Activated T-helper 2 cell treated with anti-CD3 and anti-CD28 coated beads, Interferon-gamma antibody, Interleukin-2, Interleukin-4, amounts not matched to agents 10 μg/mL and 5 μg/mL and 100 μg/mL, durations not matched to agents 14 hours and 24 hours and 36 hours (primary cell): ENCODE data around the gene IGF2BP1. TPM values are rescaled to one million over a fixed set of nuclear protein-coding genes. Genes with fewer than 3 reads are reported as not detected.
"Not testable (repeated sequence)": the region's sequence is repeated elsewhere in the genome, so short reads cannot be mapped to it uniquely, and the experiment has no call there.

Source experiments
- DNase-seq: peaks from one replicate; pipeline ENCODE4 v3.0.0; 2021; ENCODE audit warnings: low spot score
- H3K27ac Mint-ChIP-seq: one replicate; pipeline ENCODE4 v1.8.0; 2021; ENCODE audit warnings: mixed read lengths
- H3K27me3 Mint-ChIP-seq: one replicate; pipeline ENCODE4 v1.8.0; 2021; ENCODE audit warnings: low read depth, mixed read lengths
- H3K36me3 Mint-ChIP-seq: one replicate; pipeline ENCODE4 v1.8.0; 2021; ENCODE audit warnings: low read depth, mixed read lengths
- H3K4me1 Mint-ChIP-seq: one replicate; pipeline ENCODE4 v1.8.0; 2021; ENCODE audit warnings: low read depth, mixed read lengths
- H3K4me3 Mint-ChIP-seq: one replicate; pipeline ENCODE4 v1.8.0; 2021; ENCODE audit warnings: low read depth, mild to moderate bottlenecking, moderate library complexity, mixed read lengths
- H3K9me3 Mint-ChIP-seq: one replicate; pipeline ENCODE4 v1.8.0; 2021; ENCODE audit warnings: mixed read lengths
- intact Hi-C: fragments of 100-400 bp; cut with micrococcal nuclease; formaldehyde crosslinking; loops from one replicate; pipeline ENCODE4 v1.15.1; 2023
- total RNA-seq: library from RNA; stranded (reverse); gene quantifications from 2 replicates; pipeline ENCODE4 v1.2.3, GENCODE V29; 2022

IGF2BP1 gene
- total RNA-seq, 1 donor from 2014 or later = 0.32 TPM

DNA sequence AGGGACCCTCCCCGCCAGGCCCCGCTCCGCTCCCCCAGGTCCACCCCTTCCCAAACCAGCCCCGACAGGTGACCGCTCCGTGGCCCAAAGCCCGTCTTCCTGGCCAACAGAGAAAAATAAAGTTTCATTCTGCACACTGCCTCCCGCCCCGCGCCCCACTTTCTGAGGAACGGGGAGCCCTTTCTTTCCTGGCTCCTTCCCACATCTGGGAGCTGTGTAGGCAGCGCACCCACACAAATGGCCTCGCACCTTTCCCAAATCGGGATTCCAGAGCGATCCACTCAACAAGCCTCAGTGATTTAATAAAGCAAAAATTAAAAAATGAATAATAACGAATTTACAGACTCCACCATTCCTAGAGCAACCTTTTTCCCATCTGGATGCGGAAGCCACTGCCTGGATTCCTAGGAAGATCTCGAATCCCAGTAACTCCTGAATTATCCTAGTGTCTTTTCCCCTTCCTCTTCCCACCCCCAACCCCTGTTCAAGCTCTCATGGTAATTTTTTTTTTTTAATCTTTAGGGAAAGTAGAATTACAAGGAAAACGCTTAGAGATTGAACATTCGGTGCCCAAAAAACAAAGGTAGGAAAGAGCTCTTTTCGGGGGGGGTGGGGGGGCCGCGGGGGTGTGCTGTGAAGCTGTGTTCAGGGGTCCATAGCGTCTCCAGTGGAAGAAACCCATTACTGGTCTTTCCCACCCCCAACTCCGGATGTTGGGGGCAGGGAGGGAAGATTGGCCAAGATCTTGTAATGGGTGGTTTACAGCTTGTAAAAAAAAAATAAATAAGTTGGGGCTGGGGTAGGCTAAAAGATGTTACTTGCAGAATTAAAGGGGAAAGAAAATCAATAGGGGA is 1.6 kb downstream of the IGF2BP1 start:
- no peak overlapping the region for H3K27ac Mint-ChIP-seq
- H3K27me3 Mint-ChIP-seq = peaks cover 84% of the 10 kb centered on the region
- H3K9me3 Mint-ChIP-seq = no peaks in the 10 kb centered on the region
- no peak overlapping the region for H3K4me3 Mint-ChIP-seq
- no peak for DNase-seq
- no peaks in the 10 kb centered on the region for H3K36me3 Mint-ChIP-seq
- H3K4me1 Mint-ChIP-seq = peaks cover 9% of the 10 kb centered on the region
- intact Hi-C loops = loop anchor here (5.0 kb wide), 4 partner anchors 247 to 498 kb away; partner anchors contain the start of genes HOXB7 and NGFR

DNA sequence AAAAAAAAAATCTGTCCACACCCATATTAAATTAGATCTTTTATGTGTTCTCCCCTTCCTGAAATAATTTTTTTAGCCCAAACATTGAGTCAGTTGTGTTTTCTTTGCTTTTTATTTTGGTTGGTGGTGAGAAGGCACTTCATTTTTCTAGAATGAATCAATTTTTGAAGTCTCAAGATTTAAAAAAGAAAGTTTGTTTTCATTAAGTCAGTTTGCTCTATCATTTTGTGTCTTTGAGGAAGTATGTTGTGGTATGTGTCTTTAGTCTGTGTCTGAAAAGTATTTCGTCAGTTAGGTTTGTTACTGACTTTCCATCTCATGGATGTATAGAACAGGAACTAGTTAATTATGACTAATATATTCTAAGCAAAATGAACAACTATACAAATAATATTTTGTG is 3.8 kb downstream of the IGF2BP1 start:
- H3K4me1 Mint-ChIP-seq = peaks cover 6% of the 10 kb centered on the region
- no peak for DNase-seq
- H3K27me3 Mint-ChIP-seq = peaks cover 87% of the 10 kb centered on the region
- H3K4me3 Mint-ChIP-seq = no peak overlapping the region
- H3K9me3 Mint-ChIP-seq = no peaks in the 10 kb centered on the region
- H3K36me3 Mint-ChIP-seq = no peaks in the 10 kb centered on the region
- intact Hi-C loops = loop anchor here (5.0 kb wide), 1 partner anchor 971 kb away; no protein-coding TSS in a partner anchor
- H3K27ac Mint-ChIP-seq = no peak overlapping the region

DNA sequence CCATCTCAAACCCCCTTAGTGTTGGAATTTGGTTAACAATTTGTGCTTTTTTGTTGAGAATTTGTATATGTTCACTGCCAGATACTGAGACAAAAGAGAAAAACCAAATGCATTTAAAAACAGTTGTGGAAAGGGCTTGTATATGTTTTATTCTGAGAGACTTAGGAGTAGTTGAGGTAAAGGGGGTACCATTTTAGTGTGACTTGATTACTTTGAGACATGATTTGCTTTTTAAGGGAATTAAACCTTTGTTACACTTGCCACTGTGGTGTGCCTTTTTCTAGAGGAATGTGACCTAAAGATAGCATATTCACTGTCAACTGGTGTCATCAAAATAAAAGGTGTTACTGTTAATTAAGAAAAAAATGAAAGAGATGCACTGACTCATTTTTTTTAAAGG is 4.5 kb downstream of the IGF2BP1 start:
- Mint-ChIP-seq H3K4me3 (no peak overlapping the region), H3K27me3 (peaks cover 89% of the 10 kb centered on the region), H3K36me3 (no peaks in the 10 kb centered on the region), H3K9me3 (no peaks in the 10 kb centered on the region), H3K4me1 (peaks cover 2% of the 10 kb centered on the region), H3K27ac (no peak overlapping the region)
- no peak for DNase-seq
- intact Hi-C loops = loop anchor here (5.0 kb wide), 1 partner anchor 971 kb away; no protein-coding TSS in a partner anchor

DNA sequence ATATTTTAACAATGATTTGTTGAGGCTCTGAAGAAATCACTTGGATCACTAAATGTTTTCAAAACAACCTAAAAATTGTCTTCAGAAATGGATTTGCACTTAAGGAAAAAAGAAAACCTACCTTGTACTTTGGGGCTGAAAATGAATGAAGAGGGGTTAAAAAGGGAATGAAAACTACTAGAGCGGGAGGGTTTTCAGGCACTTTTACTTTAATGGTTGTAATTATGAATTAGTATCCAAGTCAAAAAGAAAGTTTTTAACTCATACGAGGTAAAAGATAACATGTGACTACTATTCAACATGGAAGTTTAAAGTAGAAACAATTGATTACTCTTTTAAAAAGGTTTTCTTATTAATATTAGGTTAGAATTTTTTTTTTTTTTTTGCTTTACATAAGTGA is 5.1 kb downstream of the IGF2BP1 start:
- peaks cover 89% of the 10 kb centered on the region for H3K27me3 Mint-ChIP-seq
- no peak overlapping the region for H3K4me3 Mint-ChIP-seq
- no peak overlapping the region for H3K27ac Mint-ChIP-seq
- no peaks in the 10 kb centered on the region for H3K9me3 Mint-ChIP-seq
- no peak for DNase-seq
- no peaks in the 10 kb centered on the region for H3K36me3 Mint-ChIP-seq
- H3K4me1 Mint-ChIP-seq = peaks cover 2% of the 10 kb centered on the region
- intact Hi-C loops = loop anchor here (5.0 kb wide), 1 partner anchor 970 kb away; no protein-coding TSS in a partner anchor

DNA sequence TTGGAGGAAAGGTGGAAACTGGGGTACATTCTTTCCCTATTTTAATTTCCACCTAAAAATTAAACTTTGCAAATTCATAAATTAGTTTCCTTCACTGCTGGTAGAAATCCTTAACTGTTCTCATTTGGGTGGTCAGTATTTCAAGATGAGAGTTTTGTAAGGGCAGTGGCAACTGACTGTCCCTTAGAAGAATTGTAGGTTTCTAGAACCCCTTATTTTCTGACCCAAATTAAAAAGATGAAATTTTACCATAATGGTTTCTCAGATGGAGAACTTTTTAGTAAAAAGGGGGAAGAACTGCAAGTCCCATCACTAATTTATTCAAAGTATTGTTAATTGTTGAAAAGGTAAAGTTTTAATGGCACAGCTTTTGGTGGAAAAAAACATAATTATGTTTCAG is 5.6 kb downstream of the IGF2BP1 start:
- intact Hi-C loops = loop anchor here (5.0 kb wide), 1 partner anchor 970 kb away; no protein-coding TSS in a partner anchor
- H3K36me3 Mint-ChIP-seq = no peaks in the 10 kb centered on the region
- peaks cover 2% of the 10 kb centered on the region for H3K4me1 Mint-ChIP-seq
- no peak for DNase-seq
- H3K9me3 Mint-ChIP-seq = no peaks in the 10 kb centered on the region
- no peak overlapping the region for H3K27ac Mint-ChIP-seq
- no peak overlapping the region for H3K4me3 Mint-ChIP-seq
- H3K27me3 Mint-ChIP-seq = peaks cover 89% of the 10 kb centered on the region

DNA sequence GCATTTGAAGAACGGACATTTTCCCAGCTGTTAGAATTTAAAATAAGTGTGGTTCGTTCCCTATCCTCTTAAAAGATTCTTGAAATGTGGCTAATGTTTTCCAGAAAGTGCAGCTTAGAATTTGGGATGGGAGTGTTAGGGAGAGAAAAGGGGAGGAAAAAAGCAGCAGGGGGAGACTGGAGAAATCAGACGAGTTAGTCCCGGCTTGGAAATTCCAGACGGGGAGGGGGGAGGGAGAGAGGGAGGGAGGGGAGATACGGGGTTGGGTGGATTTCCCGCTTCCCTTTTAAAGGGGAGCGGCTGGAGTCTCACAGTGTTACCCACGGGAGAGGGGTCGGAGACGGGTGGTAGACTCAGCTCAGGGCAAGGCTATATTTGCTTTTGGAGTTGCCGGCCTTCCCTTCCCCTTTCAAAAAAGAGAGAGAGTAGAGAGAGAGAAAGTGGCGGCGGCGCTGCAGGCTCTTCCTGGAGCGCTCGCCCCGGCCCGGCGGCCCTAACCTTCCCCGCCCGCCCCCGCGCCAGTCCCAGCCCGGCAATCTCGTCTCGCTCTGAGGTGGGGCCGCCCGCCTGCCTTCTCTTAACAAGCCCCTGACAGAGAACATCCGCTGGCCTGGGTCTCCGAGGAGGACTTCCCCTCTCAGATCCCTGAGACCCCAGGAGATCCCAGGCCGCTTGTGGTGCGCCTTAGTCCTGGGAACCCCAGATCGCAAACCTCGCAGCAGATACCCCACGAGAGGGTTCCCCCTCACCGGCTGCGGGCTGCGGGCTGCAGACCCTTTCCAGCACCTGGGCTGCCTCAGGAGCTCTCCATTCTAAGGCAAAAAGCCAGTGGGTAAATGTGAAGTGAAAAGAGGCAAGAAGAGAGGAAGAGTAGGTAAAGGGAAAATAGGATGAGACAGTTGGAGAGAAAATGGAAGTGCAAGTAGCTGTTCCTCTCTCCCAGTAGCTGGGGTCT is 6.6 kb downstream of the IGF2BP1 start:
- H3K9me3 Mint-ChIP-seq = no peaks in the 10 kb centered on the region
- peaks cover 83% of the 10 kb centered on the region for H3K27me3 Mint-ChIP-seq
- intact Hi-C loops = loop anchor here (5.0 kb wide), 1 partner anchor 968 kb away; no protein-coding TSS in a partner anchor
- DNase-seq = no peak
- H3K4me1 Mint-ChIP-seq = no peaks in the 10 kb centered on the region
- H3K36me3 Mint-ChIP-seq = no peaks in the 10 kb centered on the region
- H3K27ac Mint-ChIP-seq = no peak overlapping the region
- H3K4me3 Mint-ChIP-seq = no peak overlapping the region

DNA sequence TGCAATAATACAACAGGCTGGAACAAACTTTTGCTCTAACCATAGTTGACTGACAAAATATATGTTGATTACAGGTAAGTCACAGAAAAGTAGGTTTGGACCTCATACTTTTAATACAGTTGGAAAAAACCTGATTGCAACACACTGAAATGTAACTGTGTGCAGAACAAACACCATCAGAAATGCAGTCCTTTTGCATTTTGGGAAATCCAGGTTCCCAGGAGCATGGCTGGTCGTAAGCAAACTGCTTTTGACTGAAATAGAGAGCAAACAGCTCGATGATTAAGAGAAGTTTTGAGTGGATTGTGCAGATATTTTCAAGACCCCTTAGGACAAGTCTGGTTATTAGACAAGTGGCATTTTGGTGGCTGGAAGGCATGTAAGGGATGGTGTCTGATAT is 8.0 kb downstream of the IGF2BP1 start:
- H3K36me3 Mint-ChIP-seq = no peaks in the 10 kb centered on the region
- H3K27me3 Mint-ChIP-seq = peaks cover 70% of the 10 kb centered on the region
- no peaks in the 10 kb centered on the region for H3K9me3 Mint-ChIP-seq
- H3K27ac Mint-ChIP-seq = no peak overlapping the region
- intact Hi-C loops = no loop called here
- no peak for DNase-seq
- no peaks in the 10 kb centered on the region for H3K4me1 Mint-ChIP-seq
- H3K4me3 Mint-ChIP-seq = no peak overlapping the region

DNA sequence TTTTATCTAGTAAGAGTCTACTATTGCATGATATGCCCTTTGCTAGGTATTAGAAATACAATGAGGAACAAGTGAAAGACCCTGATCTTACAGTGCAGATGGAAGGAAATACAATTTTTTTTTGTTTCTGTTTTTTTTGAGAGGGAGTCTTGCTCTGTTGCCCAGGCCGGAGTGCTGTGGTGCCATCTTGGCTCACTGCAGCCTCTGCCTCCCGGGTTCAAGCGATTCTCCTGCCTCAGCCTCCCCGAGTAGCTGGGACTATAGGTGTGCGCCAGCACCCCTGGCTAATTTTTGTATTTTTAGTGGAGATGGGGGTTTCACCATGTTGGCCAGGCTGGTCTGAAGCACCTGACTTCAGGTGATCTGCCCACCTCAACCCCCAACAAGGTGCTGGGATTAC is 11.7 kb downstream of the IGF2BP1 start:
- intact Hi-C loops, H3K4me3 Mint-ChIP-seq, H3K36me3 Mint-ChIP-seq, H3K4me1 Mint-ChIP-seq, DNase-seq, H3K9me3 Mint-ChIP-seq, H3K27ac Mint-ChIP-seq: not testable (repeated sequence)
- H3K27me3 Mint-ChIP-seq = peaks cover 56% of the 10 kb centered on the region

DNA sequence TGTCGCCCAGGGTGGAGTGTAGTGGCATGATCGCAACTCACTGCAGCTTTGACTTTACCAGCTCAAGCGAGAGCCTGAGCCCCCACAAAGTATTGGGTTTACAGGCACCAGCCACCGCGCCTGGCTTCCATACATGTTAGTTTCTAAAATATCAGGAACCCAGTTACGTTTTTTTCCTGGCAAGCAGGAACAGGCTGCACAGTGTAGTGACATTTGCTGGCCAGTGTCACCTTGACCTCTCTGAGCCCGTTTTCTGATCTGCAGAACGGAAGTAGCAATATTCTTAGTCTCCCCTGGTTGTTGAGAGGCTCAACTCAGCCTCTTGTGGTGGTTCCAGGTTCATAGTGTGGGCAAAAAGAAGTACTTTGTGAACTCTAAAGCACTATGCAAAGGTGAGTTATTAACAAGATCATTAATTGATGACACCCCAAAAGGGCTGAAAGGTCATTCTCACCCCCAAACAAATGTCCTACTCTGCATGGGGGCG is 15.6 kb downstream of the IGF2BP1 start:
- H3K27ac Mint-ChIP-seq = no peak overlapping the region
- no peak overlapping the region for H3K4me3 Mint-ChIP-seq
- peaks cover 35% of the 10 kb centered on the region for H3K27me3 Mint-ChIP-seq
- no peak for DNase-seq
- H3K4me1 Mint-ChIP-seq = no peaks in the 10 kb centered on the region
- no peaks in the 10 kb centered on the region for H3K9me3 Mint-ChIP-seq
- H3K36me3 Mint-ChIP-seq = no peaks in the 10 kb centered on the region
- intact Hi-C loops = no loop called here

DNA sequence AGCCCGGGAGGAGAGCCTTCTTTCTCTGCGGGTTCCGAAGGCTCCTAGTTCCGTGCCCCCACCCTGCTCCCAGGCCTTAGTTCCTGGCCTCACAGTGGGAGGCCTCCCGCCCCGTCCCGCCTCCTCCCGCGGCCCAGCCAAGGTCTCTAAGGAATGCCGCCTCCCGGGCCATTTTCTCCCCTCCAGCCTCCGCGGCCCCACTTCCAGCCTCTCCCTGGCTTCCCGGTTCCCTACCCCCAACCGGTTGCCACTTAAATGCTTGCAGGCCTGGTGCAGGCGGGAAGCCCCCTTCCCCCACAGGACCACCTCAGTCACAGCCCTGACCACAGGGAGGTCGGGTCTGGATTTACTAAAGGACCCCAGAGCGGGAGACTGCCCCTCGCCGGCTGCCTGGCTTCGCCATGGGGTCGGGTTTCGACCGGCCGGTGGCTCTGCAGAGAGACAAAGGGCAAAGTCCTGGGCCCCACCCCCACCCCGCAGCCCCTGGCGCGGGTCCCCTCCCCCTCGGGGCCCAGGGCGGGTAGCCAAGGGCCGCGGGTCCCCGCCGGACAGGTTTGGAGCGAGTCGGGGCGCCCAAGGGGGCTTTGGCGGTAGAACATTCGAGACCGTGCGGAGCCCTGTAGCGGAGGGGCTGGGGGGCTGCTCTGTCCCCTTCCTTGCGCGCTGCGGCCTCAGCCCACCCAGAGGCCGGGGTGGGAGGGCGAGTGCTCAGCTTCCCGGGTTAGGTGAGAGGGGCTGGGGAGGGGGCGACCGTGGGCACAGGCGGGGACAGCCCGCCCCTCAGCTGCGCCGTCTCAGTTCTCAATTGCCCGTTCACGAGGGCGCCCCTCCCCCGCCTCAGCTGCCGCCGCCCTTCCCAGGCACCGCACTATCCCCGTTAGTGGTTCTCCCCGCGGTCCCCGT is 16.4 kb downstream of the IGF2BP1 start:
- no peaks in the 10 kb centered on the region for H3K9me3 Mint-ChIP-seq
- no peak overlapping the region for H3K27ac Mint-ChIP-seq
- intact Hi-C loops = no loop called here
- no peak overlapping the region for H3K4me3 Mint-ChIP-seq
- H3K4me1 Mint-ChIP-seq = no peaks in the 10 kb centered on the region
- DNase-seq = no peak
- no peaks in the 10 kb centered on the region for H3K36me3 Mint-ChIP-seq
- peaks cover 37% of the 10 kb centered on the region for H3K27me3 Mint-ChIP-seq

DNA sequence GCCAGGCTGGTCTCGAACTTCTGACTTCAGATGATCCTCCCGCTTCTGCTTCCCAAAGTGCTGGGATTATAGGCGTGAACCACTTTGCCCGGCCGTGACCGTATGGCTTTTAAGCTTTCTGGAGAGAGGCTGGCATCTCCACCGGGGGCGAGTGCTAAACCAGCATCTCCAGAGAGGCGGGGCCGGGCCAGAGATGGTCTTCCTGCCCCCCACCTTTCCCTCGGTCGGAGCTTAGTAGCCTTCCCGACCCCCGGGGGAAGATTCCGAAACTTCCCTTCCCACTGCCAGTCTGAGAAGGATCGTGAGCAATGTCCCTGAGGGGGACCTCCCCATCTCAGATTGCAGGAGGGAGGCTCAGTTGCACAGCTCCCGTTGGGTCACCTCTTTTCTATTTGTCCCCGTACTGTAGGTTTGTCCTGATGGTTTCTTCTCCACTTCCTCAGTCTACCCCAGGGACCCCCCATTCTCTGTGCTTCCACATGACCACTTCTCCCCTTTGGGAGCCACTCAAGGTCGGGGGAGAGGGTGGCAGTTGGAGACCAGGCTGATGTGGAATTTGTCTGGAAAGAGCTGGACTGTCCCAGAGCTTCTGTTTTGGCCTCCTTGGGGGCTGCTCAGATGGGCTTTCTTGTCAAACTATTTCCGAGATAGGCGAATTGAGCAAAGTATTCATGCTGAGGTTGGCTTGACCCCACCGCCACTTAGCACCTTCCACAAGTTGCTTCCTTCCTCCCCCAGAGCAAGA is 18.2 kb downstream of the IGF2BP1 start:
- Mint-ChIP-seq H3K36me3 (no peaks in the 10 kb centered on the region), H3K4me1 (no peaks in the 10 kb centered on the region), H3K4me3 (no peak overlapping the region), H3K9me3 (no peaks in the 10 kb centered on the region), H3K27me3 (peaks cover 36% of the 10 kb centered on the region), H3K27ac (no peak overlapping the region)
- intact Hi-C loops = no loop called here
- DNase-seq = no peak
